H9 (cell line): Measurements from ENCODE around the gene FXYD6. TPM values are rescaled to one million over a fixed set of nuclear protein-coding genes. Genes with fewer than 3 reads are reported as not detected.

ENCODE experiments used
- DNase-seq: peaks from one replicate; pipeline ENCODE4 v3.0.0-alpha.2; 2017
- H2AFZ ChIP-seq: one replicate; pipeline ENCODE4 v1.6.1; 2013; ENCODE audit warnings: mild to moderate bottlenecking, low read length, control low read depth, moderate library complexity
- H2AK5ac ChIP-seq: 2 replicates; pipeline ENCODE4 v1.6.1; 2013; ENCODE audit warnings: low read length, control low read depth, mixed read lengths; ENCODE audit not compliant: insufficient read length
- H2BK120ac ChIP-seq: one replicate; pipeline ENCODE4 v1.6.1; 2013; ENCODE audit warnings: low read depth, mild to moderate bottlenecking, low read length, control low read depth, inconsistent platforms; ENCODE audit not compliant: poor library complexity, severe bottlenecking
- H2BK12ac ChIP-seq: 2 replicates; pipeline ENCODE4 v1.6.1; 2013; ENCODE audit warnings: low read length, control low read depth, mixed read lengths, low read depth; ENCODE audit not compliant: insufficient read length
- H2BK15ac ChIP-seq: 2 replicates; pipeline ENCODE4 v1.6.1; 2013; ENCODE audit warnings: low read depth, low read length, control low read depth
- H2BK20ac ChIP-seq: one replicate; pipeline ENCODE4 v1.6.1; 2013; ENCODE audit warnings: low read depth, mild to moderate bottlenecking, low read length, control low read depth, inconsistent platforms; ENCODE audit not compliant: poor library complexity, severe bottlenecking
- H2BK5ac ChIP-seq: 2 replicates; pipeline ENCODE4 v1.6.1; 2013; ENCODE audit warnings: low read length, control low read depth, mixed read lengths; ENCODE audit not compliant: insufficient read length
- H3K14ac ChIP-seq: 2 replicates; pipeline ENCODE4 v1.6.1; 2013; ENCODE audit warnings: low read length, control low read depth; ENCODE audit not compliant: insufficient read depth
- H3K18ac ChIP-seq: 2 replicates; pipeline ENCODE4 v1.6.1; 2013; ENCODE audit warnings: low read depth, mild to moderate bottlenecking, mixed read lengths, low read length, control low read depth; ENCODE audit not compliant: insufficient read length
- H3K23ac ChIP-seq: 2 replicates; pipeline ENCODE4 v1.6.1; 2013; ENCODE audit warnings: low read length, control low read depth, mixed read lengths, low read depth; ENCODE audit not compliant: insufficient read length
- H3K23me2 ChIP-seq: 2 replicates; pipeline ENCODE4 v1.6.1; 2013; ENCODE audit warnings: low read depth, mild to moderate bottlenecking, mixed read lengths, low read length, control low read depth; ENCODE audit not compliant: insufficient read length, poor library complexity, severe bottlenecking
- H3K27ac ChIP-seq: 2 replicates; pipeline ENCODE4 v1.5.1; 2013; ENCODE audit warnings: low read length, control low read depth, mixed read lengths, low read depth; ENCODE audit not compliant: insufficient read length
- H3K27me3 ChIP-seq: 2 replicates; pipeline ENCODE4 v1.6.1; 2013; ENCODE audit warnings: low read length, control low read depth, inconsistent platforms; ENCODE audit not compliant: insufficient read depth
- H3K4ac ChIP-seq: 2 replicates; pipeline ENCODE4 v1.6.1; 2013; ENCODE audit warnings: low read depth, mild to moderate bottlenecking, control low read depth, inconsistent platforms, low read length, moderate library complexity
- H3K4me1 ChIP-seq: 2 replicates; pipeline ENCODE4 v1.6.1; 2013; ENCODE audit warnings: low read length, control low read depth, inconsistent platforms; ENCODE audit not compliant: insufficient read depth
- H3K4me2 ChIP-seq: 2 replicates; pipeline ENCODE4 v1.6.1; 2013; ENCODE audit warnings: low read length, control low read depth, mixed read lengths; ENCODE audit not compliant: insufficient read length, insufficient read depth
- H3K56ac ChIP-seq: 2 replicates; pipeline ENCODE4 v1.6.1; 2013; ENCODE audit warnings: low read depth, mild to moderate bottlenecking, mixed read lengths, low read length, control low read depth; ENCODE audit not compliant: insufficient read length
- H3K79me1 ChIP-seq: 2 replicates; pipeline ENCODE4 v1.6.1; 2013; ENCODE audit warnings: low read depth, mild to moderate bottlenecking, moderate library complexity, low read length, control low read depth, inconsistent platforms; ENCODE audit not compliant: insufficient read depth, poor library complexity, severe bottlenecking
- H3K79me2 ChIP-seq: 2 replicates; pipeline ENCODE4 v1.6.1; 2013; ENCODE audit warnings: low read length, control low read depth, inconsistent platforms; ENCODE audit not compliant: insufficient read depth
- H3K9ac ChIP-seq: 2 replicates; pipeline ENCODE4 v1.6.1; 2013; ENCODE audit warnings: low read length, control low read depth, mixed read lengths; ENCODE audit not compliant: insufficient read length; ENCODE audit errors: extremely low read depth
- H3K9me3 ChIP-seq: one replicate; pipeline ENCODE4 v1.6.1; 2013; ENCODE audit warnings: low read depth, low read length, inconsistent platforms; ENCODE audit not compliant: control insufficient read depth
- H3T11ph ChIP-seq: one replicate; pipeline ENCODE4 v1.6.1; 2013; ENCODE audit warnings: mild to moderate bottlenecking, low read length, control low read depth, inconsistent platforms
- H4K20me1 ChIP-seq: one replicate; pipeline ENCODE4 v1.6.1; 2013; ENCODE audit not compliant: control insufficient read depth, insufficient read length, insufficient read depth
- H4K5ac ChIP-seq: 2 replicates; pipeline ENCODE4 v1.6.1; 2013; ENCODE audit warnings: low read depth, mild to moderate bottlenecking, mixed read lengths, low read length, control low read depth; ENCODE audit not compliant: insufficient read length
- H4K8ac ChIP-seq: replicated peaks from 2 replicates; pipeline ENCODE4 v1.6.1; 2013; ENCODE audit warnings: low read length, control low read depth, mixed read lengths, low read depth; ENCODE audit not compliant: insufficient read length
- H4K91ac ChIP-seq: 2 replicates; pipeline ENCODE4 v1.6.1; 2013; ENCODE audit warnings: low read depth, mild to moderate bottlenecking, moderate library complexity, mixed read lengths, low read length, control low read depth; ENCODE audit not compliant: insufficient read length
- H3K27ac Mint-ChIP-seq, 3 experiments: 2 replicates in 2 of 3; 3 replicates in 1 of 3; pipeline ENCODE4 v1.8.0; 2020 to 2021; ENCODE audit warnings: mixed read lengths in 3 of 3, mild to moderate bottlenecking in 1 of 3, moderate library complexity in 1 of 3
- H3K27me3 Mint-ChIP-seq: 2 replicates; pipeline ENCODE4 v1.8.0; 2021; ENCODE audit warnings: low read depth, mild to moderate bottlenecking, moderate library complexity, mixed read lengths
- H3K36me3 Mint-ChIP-seq, 3 experiments: 2 replicates in 2 of 3; 3 replicates in 1 of 3; pipeline ENCODE4 v1.8.0; 2020 to 2021; ENCODE audit warnings: low read depth in 3 of 3, mixed read lengths in 3 of 3; ENCODE audit not compliant: insufficient read depth in 1 of 3
- H3K4me1 Mint-ChIP-seq, 2 experiments: 2 replicates each; pipeline ENCODE4 v1.8.0; 2020; ENCODE audit warnings: mixed read lengths in 2 of 2
- H3K4me3 Mint-ChIP-seq, 2 experiments: 2 replicates in 1 of 2; 3 replicates in 1 of 2; pipeline ENCODE4 v1.8.0; 2020 to 2021; ENCODE audit warnings: mild to moderate bottlenecking in 2 of 2, mixed read lengths in 2 of 2, moderate library complexity in 1 of 2
- H3K9me3 Mint-ChIP-seq, 2 experiments: 2 replicates in 1 of 2; 3 replicates in 1 of 2; pipeline ENCODE4 v1.8.0; 2020; ENCODE audit warnings: mild to moderate bottlenecking in 2 of 2, mixed read lengths in 2 of 2, moderate library complexity in 1 of 2
- CTCF ChIP-seq: fragments of 200-600 bp; sonication (generic); conservative IDR thresholded peaks from 3 replicates; pipeline ENCODE4 v1.8.0; 2021; ENCODE audit warnings: antibody characterized with exemption, mild to moderate bottlenecking
- WGBS: extraction: QIAGEN DNeasy Blood & Tissue Kit; methylation state at CpG from one replicate; pipeline ENCODE4 v1.1.7; 2013; ENCODE audit warnings: missing lambda C conversion rate, low lambda C conversion rate, mixed read lengths; ENCODE audit not compliant: insufficient read length; ENCODE audit errors: extremely low coverage; 5-methylcytosine and 5-hydroxymethylcytosine counted together
- total RNA-seq: library from RNA; stranded (reverse); gene quantifications from 2 replicates; pipeline ENCODE4 v1.2.1, GENCODE V29; 2021

The FXYD6 gene
- total RNA-seq, 1 experiment from 2014 or later: 18.3 TPM

- Histone ChIP-seq H4K20me1 (no peaks in the 10 kb centered on the region), H3T11ph (no peak overlapping the region), H3K14ac (no peak overlapping the region), H2BK12ac (no peak overlapping the region), H3K9me3 (no peaks in the 10 kb centered on the region), H2BK120ac (no peak overlapping the region), H3K4ac (no peak overlapping the region), H3K27me3 (no peaks in the 10 kb centered on the region), H3K56ac (no peak overlapping the region), H2BK20ac (no peak overlapping the region), H3K79me1 (no peaks in the 10 kb centered on the region), H3K4me2 (no peak overlapping the region), H2AK5ac (no peak overlapping the region), H4K8ac (no peak overlapping the region), H3K9ac (no peak overlapping the region), H3K23ac (no peak overlapping the region), H2AFZ (no peak overlapping the region), H3K23me2 (no peaks in the 10 kb centered on the region), H3K27ac (no peak overlapping the region), H3K79me2 (no peaks in the 10 kb centered on the region), H3K4me1 (no peaks in the 10 kb centered on the region), H2BK5ac (no peak overlapping the region), H3K18ac (no peak overlapping the region), H2BK15ac (no peak overlapping the region), H4K91ac (no peak overlapping the region), H4K5ac (no peak overlapping the region)
- H3K4me3 Mint-ChIP-seq: no peak overlapping the region
- no CpG with 5 or more reads among the region's 2 CpGs for WGBS
- DNase-seq: no peak
- no peaks in the 10 kb centered on the region for H3K4me1 Mint-ChIP-seq
- peaks cover 7% of the 10 kb centered on the region for H3K27me3 Mint-ChIP-seq
- no peak overlapping the region; a peak in 1 of 7 replicates for H3K27ac Mint-ChIP-seq
- no peaks in the 10 kb centered on the region for H3K9me3 Mint-ChIP-seq
- H3K36me3 Mint-ChIP-seq: no peaks in the 10 kb centered on the region
- no peak for TF ChIP-seq CTCF
Measured at GRCh38 chr11:117921456-117921855, 45.0 kb upstream of the FXYD6 start.
